ENCODE data around the gene POPDC3. TPM values are rescaled to one million over a fixed set of nuclear protein-coding genes. Genes with fewer than 3 reads are reported as not detected.

Gene POPDC3
- total and polyA plus RNA-seq, 10 donors = 0.08 to 0.24 TPM; not detected in 8

DNA sequence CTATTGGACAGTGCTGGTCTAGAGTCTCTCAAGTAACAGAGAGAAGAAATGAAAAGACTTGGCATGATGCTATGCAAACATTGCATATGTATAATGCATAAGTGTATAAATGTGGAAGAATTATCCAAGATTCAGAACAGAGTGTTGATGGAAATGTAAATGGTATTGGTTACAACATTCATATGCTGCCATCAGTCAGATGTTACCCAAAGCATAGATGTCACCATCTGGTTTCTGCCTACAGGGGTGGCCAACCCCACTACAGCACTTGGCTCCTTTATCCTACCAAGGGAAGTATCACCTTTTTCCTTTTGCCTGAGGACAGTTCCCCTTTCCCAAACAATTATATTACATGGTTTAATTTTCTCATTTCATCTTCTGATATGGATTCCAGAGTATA, 11.9 kb downstream of the POPDC3 start:
- no peak for DNase-seq
- Histone ChIP-seq H3K36me3 (no peaks in the 10 kb centered on the region), H3K9me3 (no peaks in the 10 kb centered on the region), H3K27me3 (replicated peaks in 1 of 7) (peaks cover 0 to 42% (median 0%) of the 10 kb centered on the region in 7 donors), H3K4me3 (no peak overlapping the region), H3K27ac (no peak overlapping the region), H3K4me1 (no peaks in the 10 kb centered on the region)
- intact Hi-C loops (cut with DNase I; ENCODE audit: low total_unique reads) = no loop called here
- no peak for TF ChIP-seq POLR2A (IDR thresholded peaks at IDR 0.05)
- no peak for TF ChIP-seq POLR2AphosphoS5 (IDR thresholded peaks at IDR 0.05)
- TF ChIP-seq, protein P1, sequence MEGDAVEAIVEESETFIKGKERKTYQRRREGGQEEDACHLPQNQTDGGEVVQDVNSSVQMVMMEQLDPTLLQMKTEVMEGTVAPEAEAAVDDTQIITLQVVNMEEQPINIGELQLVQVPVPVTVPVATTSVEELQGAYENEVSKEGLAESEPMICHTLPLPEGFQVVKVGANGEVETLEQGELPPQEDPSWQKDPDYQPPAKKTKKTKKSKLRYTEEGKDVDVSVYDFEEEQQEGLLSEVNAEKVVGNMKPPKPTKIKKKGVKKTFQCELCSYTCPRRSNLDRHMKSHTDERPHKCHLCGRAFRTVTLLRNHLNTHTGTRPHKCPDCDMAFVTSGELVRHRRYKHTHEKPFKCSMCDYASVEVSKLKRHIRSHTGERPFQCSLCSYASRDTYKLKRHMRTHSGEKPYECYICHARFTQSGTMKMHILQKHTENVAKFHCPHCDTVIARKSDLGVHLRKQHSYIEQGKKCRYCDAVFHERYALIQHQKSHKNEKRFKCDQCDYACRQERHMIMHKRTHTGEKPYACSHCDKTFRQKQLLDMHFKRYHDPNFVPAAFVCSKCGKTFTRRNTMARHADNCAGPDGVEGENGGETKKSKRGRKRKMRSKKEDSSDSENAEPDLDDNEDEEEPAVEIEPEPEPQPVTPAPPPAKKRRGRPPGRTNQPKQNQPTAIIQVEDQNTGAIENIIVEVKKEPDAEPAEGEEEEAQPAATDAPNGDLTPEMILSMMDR (IDR thresholded peaks at IDR 0.05 in 8 of 11, conservative IDR thresholded peaks at IDR 0.05 in 3 of 11) = no peak

DNA sequence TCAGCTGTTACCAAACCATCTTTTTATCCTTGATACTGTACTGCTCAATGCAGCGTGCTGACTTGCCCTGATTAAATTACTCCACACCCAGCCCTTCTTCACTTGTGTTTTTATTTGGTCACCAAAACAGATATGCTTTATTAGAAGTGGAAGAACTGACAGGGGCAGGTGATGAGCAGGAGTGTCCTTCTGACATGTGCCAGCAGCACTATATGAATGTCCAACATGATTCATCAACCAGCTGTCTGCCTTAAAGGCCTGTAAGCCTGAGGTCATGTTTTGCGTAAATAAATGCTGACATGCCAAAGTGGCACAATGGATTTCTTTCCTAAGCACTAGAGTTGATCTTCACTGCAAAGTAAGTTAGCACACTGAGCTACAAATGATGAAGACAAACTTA, 15.4 kb downstream of the POPDC3 start:
- Histone ChIP-seq H3K4me1 (no peaks in the 10 kb centered on the region), H3K27ac (no peak overlapping the region), H3K27me3 (replicated peaks in 1 of 7) (peaks cover 0 to 42% (median 0%) of the 10 kb centered on the region in 7 donors), H3K9me3 (no peaks in the 10 kb centered on the region), H3K4me3 (no peak overlapping the region), H3K36me3 (no peaks in the 10 kb centered on the region)
- WGBS, 5 donors = 71 to 86% (median 75%) methylated on average over 2 of the region's 2 CpGs
- no peak for DNase-seq
- no peak for TF ChIP-seq POLR2A (IDR thresholded peaks at IDR 0.05)
- TF ChIP-seq, protein P1 (IDR thresholded peaks at IDR 0.05 in 8 of 11, conservative IDR thresholded peaks at IDR 0.05 in 3 of 11) = no peak
- TF ChIP-seq POLR2AphosphoS5 (IDR thresholded peaks at IDR 0.05) = no peak
- intact Hi-C loops (cut with DNase I; ENCODE audit: low total_unique reads) = no loop called here

DNA sequence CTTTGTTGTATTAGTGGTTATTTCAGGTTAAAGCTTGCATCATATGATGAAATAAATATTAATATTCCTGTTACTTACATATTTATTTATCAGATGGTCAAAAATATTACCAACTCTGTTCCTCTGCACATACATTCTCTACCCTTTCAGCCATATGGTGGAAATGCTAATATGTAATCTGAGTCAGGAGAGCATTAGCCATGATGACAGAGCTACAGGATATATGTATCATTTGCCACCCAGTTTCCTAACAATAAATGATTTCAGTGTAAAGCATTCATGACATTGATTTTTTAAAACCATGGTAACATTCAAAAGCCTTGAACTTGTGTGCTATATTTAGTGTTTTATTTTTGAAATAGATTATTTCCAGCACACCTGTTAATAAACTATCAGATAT, 16.6 kb downstream of the POPDC3 start:
- Histone ChIP-seq H3K27ac (no peak overlapping the region), H3K27me3 (replicated peaks in 1 of 7) (peaks cover 0 to 40% (median 0%) of the 10 kb centered on the region in 7 donors), H3K36me3 (no peaks in the 10 kb centered on the region), H3K4me3 (no peak overlapping the region), H3K9me3 (no peaks in the 10 kb centered on the region), H3K4me1 (no peaks in the 10 kb centered on the region)
- DNase-seq = no peak
- intact Hi-C loops (cut with DNase I; ENCODE audit: low total_unique reads) = no loop called here
- TF ChIP-seq POLR2AphosphoS5 (IDR thresholded peaks at IDR 0.05) (no peak), POLR2A (IDR thresholded peaks at IDR 0.05) (no peak)
- TF ChIP-seq, protein P1 (IDR thresholded peaks at IDR 0.05 in 8 of 11, conservative IDR thresholded peaks at IDR 0.05 in 3 of 11) = no peak

DNA sequence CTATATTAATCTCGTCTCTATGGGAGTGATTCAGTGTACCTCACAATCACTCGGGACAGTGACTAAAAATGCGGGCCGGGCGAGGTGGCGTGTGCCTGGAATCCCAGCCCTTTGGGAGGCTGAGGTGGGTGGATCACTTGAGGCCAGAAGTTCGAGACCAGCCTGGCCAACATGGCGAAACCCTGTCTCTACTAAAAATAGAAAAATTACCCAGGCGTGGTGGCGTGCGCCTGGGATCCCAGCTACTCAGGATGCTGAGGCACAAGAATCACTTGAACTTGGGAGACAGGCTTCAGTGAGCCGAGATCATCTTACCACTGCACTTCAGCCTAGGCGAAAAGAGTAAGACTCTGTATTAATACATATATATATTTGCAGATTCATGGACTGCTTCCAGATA, 17.4 kb downstream of the POPDC3 start:
- TF ChIP-seq POLR2A (IDR thresholded peaks at IDR 0.05) (no peak), POLR2AphosphoS5 (IDR thresholded peaks at IDR 0.05) (no peak)
- TF ChIP-seq, protein P1 (IDR thresholded peaks at IDR 0.05 in 8 of 11, conservative IDR thresholded peaks at IDR 0.05 in 3 of 11) = no peak
- peaks cover 0 to 34% (median 0%) of the 10 kb centered on the region in 7 donors for H3K27me3 ChIP-seq (replicated peaks in 1 of 7)
- 89 to 93% (median 93%) methylated on average over 13 of the region's 13 CpGs for WGBS, 5 donors

More for the DNA sequence above, 17.4 kb downstream of the POPDC3 start:
- intact Hi-C loops (cut with DNase I; ENCODE audit: low total_unique reads) = no loop called here
- Histone ChIP-seq H3K27ac (no peak overlapping the region), H3K4me1 (no peaks in the 10 kb centered on the region), H3K4me3 (no peak overlapping the region), H3K36me3 (no peaks in the 10 kb centered on the region), H3K9me3 (no peaks in the 10 kb centered on the region)
- DNase-seq = no peak
